BJ (cell line): Measurements from ENCODE around the gene ECT2. TPM values are rescaled to one million over a fixed set of nuclear protein-coding genes. Genes with fewer than 3 reads are reported as not detected.
"Not testable (repeated sequence)": the region's sequence is repeated elsewhere in the genome, so short reads cannot be mapped to it uniquely, and the experiment has no call there.

Experiments used
- CTCF ChIA-PET: fragments of 350-600 bp; formaldehyde crosslinking; extraction: SDS; loops from one replicate; lab custom pipeline; 2021; ENCODE audit warnings: antibody characterized with exemption, inconsistent platforms; lab: Yijun Ruan, JAX
- POLR2A ChIA-PET: fragments of 300-600 bp; sonication (Branson Sonifier 250); formaldehyde crosslinking; extraction: SDS; loops from one replicate; lab custom pipeline; 2021; ENCODE audit warnings: antibody characterized with exemption; lab: Charles Lee
- DNase-seq: peaks from one replicate; pipeline ENCODE4 v3.0.0-alpha.2; 2011; ENCODE audit warnings: low read depth
- H3K27me3 ChIP-seq: 2 replicates; pipeline ENCODE4 v1.6.0; 2011; ENCODE audit warnings: low read length; ENCODE audit not compliant: control insufficient read depth, insufficient read depth
- H3K36me3 ChIP-seq: 2 replicates; pipeline ENCODE4 v1.5.1; 2011; ENCODE audit warnings: low read length; ENCODE audit not compliant: control insufficient read depth, insufficient read depth
- H3K4me3 ChIP-seq: 2 replicates; pipeline ENCODE4 v1.5.1; 2011; ENCODE audit warnings: low read depth, mild to moderate bottlenecking, control low read depth, low read length
- polyA plus RNA-seq: library from polyadenylated mRNA; depleted of rRNA; stranded (reverse); fragments of >200 nt; gene quantifications from 2 replicates; pipeline ENCODE4 v1.2.3, GENCODE V29; 2011
- TF ChIP-seq, protein P1 (sequence below): IDR thresholded peaks from 2 replicates; pipeline ENCODE4 v1.5.1; 2011; ENCODE audit warnings: low read depth, mild to moderate bottlenecking, control low read depth, inconsistent platforms, low read length, moderate library complexity; ENCODE audit not compliant: insufficient read depth

ECT2 gene
- polyA plus RNA-seq, 1 experiment, result 15.3 TPM

DNA sequence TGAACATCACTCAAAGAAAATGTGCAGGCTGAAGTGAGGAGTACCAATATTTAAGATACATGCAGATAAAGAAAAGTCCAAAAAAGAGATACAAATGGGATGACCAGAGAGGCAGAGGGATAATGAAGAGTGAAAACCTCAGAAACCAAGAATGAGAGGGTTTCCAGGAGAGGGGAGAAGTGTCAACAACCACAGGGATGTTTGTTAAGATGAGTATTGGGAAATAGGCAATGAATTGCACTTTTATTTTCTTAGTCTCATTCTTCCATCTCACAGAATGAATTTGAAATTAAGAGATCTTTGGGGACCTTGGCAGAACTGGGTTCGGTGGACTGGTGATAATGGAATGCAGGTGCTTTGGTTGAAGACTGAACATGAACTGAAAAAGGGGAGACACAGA, 102.5 kb downstream of the ECT2 start:
- Histone ChIP-seq H3K4me3 (no peak overlapping the region), H3K27me3 (peaks cover 4% of the 10 kb centered on the region; the same call in 1 of the 2 replicates), H3K36me3 (no peaks in the 10 kb centered on the region)
- TF ChIP-seq, protein P1, sequence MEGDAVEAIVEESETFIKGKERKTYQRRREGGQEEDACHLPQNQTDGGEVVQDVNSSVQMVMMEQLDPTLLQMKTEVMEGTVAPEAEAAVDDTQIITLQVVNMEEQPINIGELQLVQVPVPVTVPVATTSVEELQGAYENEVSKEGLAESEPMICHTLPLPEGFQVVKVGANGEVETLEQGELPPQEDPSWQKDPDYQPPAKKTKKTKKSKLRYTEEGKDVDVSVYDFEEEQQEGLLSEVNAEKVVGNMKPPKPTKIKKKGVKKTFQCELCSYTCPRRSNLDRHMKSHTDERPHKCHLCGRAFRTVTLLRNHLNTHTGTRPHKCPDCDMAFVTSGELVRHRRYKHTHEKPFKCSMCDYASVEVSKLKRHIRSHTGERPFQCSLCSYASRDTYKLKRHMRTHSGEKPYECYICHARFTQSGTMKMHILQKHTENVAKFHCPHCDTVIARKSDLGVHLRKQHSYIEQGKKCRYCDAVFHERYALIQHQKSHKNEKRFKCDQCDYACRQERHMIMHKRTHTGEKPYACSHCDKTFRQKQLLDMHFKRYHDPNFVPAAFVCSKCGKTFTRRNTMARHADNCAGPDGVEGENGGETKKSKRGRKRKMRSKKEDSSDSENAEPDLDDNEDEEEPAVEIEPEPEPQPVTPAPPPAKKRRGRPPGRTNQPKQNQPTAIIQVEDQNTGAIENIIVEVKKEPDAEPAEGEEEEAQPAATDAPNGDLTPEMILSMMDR, result no peak
- CTCF ChIA-PET, result no interaction called here
- POLR2A ChIA-PET, result no interaction called here
- no peak for DNase-seq

GRCh38 chr3:172853921-172854666, 103.6 kb downstream of the ECT2 start:
- ChIA-PET POLR2A (no interaction called here), CTCF (no interaction called here)
- H3K4me3 ChIP-seq, result no peak overlapping the region
- DNase-seq, result no peak
- no peaks in the 10 kb centered on the region for H3K36me3 ChIP-seq
- peaks cover 4% of the 10 kb centered on the region; the same call in 1 of the 2 replicates for H3K27me3 ChIP-seq
- TF ChIP-seq, protein P1, result no peak

DNA sequence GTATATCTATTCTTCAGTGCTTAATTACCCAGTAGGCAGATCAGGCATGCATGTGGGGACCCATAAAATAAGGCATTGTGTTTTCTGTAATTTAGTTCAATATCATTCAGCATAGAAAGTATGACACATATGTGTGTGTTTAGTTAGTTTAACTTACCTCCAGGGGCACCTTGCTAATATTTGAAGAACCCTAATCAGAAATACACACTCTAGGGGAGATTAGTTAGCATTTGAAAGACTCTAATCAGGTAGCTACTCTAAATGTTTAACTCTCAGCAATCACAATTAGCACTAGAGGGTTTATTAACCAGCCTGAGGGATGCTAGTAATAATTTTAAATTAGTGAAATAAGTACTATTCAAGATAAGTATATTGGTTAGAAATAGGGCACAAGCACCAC, 104.5 kb downstream of the ECT2 start:
- H3K4me3 ChIP-seq, result no peak overlapping the region
- H3K27me3 ChIP-seq, result peaks cover 4% of the 10 kb centered on the region; the same call in 1 of the 2 replicates
- TF ChIP-seq, protein P1, result no peak
- ChIA-PET POLR2A (no interaction called here), CTCF (interaction anchor here (0.7 kb wide), 1 partner anchor 55 kb away, joined by 3 read pairs; no protein-coding TSS in a partner anchor)
- H3K36me3 ChIP-seq, result no peaks in the 10 kb centered on the region
- DNase-seq, result no peak

- ChIA-PET CTCF (interaction anchor here (0.6 kb wide), 1 partner anchor 232 kb away, joined by 3 read pairs; no protein-coding TSS in a partner anchor), POLR2A (no interaction called here)
- Histone ChIP-seq H3K36me3 (no peaks in the 10 kb centered on the region), H3K4me3 (no peak overlapping the region), H3K27me3 (peaks cover 4% of the 10 kb centered on the region; the same call in 1 of the 2 replicates)
- TF ChIP-seq, protein P1, result no peak
- DNase-seq, result no peak
These were observed 106.5 kb downstream of the ECT2 start for GRCh38 chr3:172856795-172857742.

GRCh38 chr3:172859041-172859440, 108.5 kb downstream of the ECT2 start:
- TF ChIP-seq, protein P1, result no peak
- CTCF ChIA-PET, result no interaction called here
- no peak overlapping the region for H3K4me3 ChIP-seq
- POLR2A ChIA-PET, result no interaction called here
- no peak for DNase-seq
- H3K36me3 ChIP-seq, result no peaks in the 10 kb centered on the region
- H3K27me3 ChIP-seq, result peaks cover 2% of the 10 kb centered on the region; the same call in 1 of the 2 replicates

DNA sequence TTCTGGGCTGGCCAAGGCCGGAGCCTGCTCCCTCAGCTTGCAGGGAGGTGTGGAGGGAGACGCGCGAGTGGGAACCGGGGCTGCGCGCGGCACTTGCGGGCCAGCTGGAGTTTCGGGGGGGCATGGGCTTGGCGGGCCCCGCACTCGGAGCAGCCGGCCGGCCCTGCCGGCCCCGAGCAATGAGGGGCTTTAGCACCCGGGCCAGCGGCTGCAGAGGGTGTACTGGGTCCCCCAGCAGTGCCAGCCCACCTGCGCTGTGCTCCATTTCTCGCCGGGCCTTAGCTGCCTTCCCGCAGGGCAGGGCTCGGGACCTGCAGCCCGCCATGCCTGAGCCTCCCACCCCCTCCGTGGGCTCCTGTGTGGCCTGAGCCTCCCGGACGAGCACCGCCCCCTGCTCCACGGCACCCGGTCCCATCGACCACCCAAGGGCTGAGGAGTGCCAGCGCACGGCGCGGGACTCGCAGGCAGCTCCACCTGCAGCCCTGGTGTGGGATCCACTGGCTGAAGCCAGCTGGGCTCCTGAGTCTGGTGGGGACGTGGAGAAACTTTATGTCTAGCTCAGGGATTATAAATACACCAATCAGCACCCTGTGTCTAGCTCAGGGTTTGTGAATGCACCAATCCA, 116.3 kb downstream of the ECT2 start:
- H3K36me3 ChIP-seq, DNase-seq, CTCF ChIA-PET, H3K27me3 ChIP-seq, H3K4me3 ChIP-seq, POLR2A ChIA-PET: not testable (repeated sequence)
